HG03103 (cell line): Measurements from ENCODE around the gene ZNF33B.
"Not testable (repeated sequence)": the region's sequence is repeated elsewhere in the genome, so short reads cannot be mapped to it uniquely, and the experiment has no call there.

Source experiments
- ATAC-seq: cut with Tn5 transposase; IDR thresholded peaks from one replicate; pipeline ENCODE4 v1.9.1; 2021; ENCODE audit warnings: low read depth; ENCODE audit not compliant: unreplicated experiment

The ZNF33B gene

DNA sequence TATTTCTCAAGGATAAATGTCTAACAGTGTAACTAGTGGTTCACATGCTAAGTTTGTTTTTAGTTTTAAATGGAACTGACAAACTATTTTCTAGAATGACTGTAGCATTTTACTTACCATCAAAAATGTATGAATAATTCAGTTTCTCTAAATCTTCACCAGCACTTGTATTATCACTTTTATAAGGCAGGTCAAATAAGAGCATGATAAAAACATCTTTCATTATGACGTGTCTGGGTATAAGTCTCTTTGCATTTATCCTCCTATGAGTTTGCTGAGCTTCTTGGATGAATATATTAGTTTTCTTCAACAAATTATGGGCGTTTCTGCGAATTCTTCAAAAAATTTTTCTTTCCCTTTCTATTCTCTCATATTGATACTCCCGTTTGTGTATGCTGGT is 19.9 kb downstream of the ZNF33B start:
- ATAC-seq: no peak

DNA sequence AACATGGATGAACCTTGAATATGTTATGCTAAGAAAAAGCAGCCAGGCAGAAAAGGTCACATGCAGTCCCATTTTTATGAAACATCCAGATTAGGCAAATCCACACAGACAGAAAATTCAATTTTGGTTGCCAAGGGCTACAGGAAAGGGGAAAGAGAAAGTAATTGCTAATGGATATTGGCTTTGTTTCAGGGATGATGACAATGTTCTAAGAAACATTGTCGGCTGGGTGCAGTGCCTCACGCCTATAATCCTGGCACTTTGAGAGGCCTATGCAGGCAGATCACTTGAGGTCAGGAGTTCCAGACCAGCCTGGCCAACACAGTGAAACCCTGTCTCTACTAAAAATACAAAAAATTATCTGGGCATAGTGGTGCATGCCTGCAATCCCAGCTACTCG is 23.0 kb downstream of the ZNF33B start:
- ATAC-seq: no peak

DNA sequence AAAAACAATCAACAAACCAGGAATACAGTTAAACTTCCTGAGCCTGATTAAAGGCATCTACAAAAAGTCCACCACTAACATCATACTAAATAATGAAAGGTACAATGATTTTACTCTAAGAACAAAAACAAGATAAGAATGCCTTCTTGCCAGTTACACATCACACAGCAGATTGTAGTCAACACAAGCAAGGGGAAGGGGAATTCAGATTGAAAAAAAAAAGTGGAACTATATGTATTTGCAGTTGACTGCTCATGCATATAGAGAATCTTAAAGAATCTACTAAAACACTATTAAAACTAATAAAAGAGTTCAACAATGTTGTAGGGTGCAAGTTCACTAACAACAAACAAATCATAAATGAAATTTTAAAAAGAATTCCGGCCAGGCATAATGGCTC is 28.5 kb downstream of the ZNF33B start:
- ATAC-seq: no peak

DNA sequence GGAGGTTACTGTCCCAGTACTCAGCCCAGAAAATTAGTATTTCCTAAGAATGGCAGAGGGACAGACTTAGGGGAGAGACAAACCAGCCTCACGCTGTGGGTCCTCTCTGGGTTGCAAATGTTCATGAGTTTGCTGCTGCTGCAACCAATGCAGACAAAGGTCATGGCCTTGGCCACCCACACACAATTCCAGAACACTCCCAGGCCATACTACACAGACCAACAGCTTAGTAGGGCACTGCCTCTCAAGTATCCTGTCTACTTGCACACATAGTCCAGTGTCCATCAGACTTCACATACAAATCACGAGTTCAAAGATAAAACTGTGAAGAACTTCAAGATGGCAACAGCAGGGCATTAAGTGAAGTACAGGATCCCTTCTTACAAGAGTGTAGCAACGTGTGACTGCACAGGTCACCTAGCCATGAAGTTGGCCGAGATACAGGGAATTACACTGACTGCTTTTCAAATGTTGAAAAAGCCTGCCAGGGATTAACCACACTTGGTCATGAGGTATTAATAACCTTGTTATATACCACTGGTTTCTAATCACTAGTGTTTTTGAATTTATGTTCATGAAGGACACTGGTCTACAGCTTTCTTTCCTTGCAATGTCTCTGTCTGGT is 40.0 kb downstream of the ZNF33B start:
- ATAC-seq: no peak

DNA sequence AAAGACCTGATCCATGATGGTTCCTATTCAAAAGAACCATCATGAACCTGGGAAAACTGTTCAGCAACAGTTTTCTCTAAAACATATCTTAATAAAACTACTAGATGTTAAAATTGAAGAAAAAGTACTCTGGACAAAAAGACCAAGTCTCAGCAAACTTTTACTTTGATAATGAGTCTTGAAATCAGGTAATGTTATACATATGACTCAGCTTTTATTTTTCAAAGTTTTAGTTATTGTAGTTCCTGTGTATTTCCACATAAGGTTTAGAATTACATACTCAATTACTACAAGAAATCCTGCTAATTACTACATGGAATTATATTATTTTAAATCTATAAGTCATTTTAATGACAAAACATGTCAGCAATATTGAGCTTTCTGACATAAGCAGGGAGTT is 42.2 kb downstream of the ZNF33B start:
- ATAC-seq: no peak

DNA sequence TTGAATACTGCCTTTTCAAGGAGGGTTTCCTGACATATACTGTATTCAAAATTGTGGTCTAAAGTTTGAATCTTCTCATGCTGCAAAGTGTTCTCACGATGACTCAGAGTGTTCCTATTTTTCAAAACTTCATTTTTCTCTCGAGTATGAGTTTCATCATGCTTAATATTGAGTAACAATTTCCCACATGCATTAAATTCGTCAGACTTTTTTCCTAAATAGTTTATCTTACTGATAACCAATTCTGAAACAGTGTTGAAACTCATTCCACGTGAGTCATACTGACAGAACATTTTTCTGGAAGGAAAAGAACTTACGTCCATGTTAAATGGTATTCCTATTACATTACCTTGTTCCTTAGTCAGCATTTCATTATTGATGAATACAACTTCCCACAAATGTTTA is 44.1 kb downstream of the ZNF33B start:
- no peak for ATAC-seq

DNA sequence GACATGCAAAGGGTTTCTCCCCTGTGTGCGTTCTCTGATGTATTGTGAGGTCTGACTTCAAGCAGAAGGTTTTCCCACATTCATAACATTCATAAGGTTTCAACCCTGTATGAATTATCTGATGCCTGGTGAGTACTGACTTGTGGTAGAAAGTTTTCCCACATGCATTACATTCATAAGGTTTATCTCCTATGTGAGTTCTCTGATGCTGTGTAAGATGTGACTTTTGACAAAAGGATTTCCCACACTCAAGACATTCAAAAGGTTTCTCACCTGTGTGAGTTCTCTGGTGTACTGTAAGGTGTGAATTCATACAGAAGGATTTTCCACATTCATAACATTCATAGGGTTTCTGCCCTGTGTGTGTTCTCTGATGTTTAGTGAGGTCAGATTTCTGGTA is 45.1 kb downstream of the ZNF33B start:
- ATAC-seq: no peak

DNA sequence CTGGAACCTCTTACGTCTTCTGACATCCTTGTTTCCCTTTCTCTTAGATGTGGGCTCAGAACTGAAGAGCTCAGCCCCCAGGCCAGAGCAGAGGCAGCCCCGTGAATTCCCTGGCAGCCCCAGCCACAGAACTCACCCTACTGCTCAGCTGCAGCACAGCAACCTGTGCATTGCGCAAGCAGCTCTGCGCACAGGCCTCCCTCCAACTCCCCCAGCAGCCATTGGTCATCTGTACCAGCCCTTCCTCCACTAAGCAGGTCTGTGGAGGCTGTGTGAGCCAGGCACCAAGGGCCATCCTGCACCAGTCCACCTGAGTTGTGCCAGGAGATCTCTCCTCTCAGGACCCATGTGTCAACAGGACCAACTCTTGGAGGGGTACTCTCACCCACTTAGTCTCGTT is 54.5 kb downstream of the ZNF33B start:
- no peak for ATAC-seq

DNA sequence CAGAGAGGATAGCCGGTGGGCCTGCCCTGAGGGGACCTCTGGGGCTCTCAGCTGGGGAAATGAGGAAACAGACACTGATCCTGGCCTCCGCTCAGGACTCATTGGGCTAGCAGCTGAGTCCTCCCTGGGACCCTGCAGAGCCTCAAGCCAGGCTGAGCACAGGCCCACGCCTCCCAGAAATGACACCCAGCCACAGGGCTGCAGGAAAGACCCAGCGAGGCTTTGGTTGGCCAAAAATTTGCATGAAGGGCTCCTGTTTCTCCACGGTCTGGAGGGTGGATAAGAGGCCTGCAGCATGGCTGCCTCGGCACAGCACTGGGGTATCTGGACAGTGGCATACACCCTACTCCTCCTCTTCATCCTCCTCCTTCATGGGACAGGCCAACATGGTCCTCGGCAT is 60.4 kb downstream of the ZNF33B start:
- ATAC-seq: no peak

DNA sequence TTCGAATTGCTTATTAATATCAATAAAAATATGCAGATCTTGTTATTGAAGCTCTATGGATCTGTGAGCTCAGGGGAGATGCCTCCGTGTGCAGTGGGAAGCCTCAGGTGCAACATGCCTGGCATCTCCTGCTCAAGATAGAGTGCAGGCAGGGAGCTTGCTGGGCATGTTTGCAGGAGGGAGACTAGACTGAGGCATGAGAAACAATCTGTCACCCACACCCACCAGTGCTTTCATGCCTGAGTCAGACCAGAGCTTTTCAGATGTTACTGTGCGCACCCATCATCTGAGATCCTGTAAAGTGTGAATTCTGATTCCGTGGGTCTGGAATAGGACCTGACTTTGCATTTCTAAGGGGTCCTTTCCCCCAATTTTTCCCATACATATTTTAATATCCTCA is 62.0 kb downstream of the ZNF33B start:
- ATAC-seq: no peak

DNA sequence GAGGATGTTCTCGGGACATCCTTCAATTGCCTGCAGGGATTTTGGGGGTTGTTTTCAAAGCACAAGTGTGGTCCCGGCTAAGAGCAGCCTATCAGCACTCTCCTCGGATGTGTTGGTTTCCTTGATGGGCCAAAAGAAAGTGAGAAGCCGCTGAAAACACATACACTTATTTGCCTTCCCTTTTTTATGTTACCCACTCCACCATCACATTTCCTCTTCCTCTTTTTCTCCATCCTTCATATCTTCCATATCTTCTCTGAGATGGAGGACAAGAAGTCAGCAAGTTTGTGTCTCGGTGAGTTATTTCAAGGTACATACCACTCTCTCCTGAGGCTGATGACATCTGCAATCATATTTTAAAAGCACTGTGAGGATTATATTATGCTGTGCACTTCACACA is 64.0 kb downstream of the ZNF33B start:
- ATAC-seq: no peak

DNA sequence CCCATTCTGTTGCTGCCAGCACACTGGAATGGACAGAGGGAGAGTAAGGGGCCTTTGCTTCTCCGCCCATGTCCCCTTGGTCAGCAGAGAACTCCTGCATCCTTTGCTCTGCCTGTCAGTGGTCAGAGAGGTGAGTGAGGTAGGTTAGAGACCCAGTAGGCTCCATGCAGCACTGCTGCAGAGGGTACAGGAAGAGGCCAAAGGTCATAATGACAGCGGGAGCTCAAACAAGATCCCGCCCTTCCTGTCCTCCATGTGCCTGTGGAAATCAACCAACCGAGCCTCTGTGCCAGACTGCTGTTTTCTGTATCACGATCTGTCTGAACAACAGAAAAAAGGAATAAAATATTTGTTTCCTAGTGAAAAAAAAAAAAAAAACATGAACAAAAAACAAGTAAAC is 81.4 kb downstream of the ZNF33B start:
- no peak for ATAC-seq

DNA sequence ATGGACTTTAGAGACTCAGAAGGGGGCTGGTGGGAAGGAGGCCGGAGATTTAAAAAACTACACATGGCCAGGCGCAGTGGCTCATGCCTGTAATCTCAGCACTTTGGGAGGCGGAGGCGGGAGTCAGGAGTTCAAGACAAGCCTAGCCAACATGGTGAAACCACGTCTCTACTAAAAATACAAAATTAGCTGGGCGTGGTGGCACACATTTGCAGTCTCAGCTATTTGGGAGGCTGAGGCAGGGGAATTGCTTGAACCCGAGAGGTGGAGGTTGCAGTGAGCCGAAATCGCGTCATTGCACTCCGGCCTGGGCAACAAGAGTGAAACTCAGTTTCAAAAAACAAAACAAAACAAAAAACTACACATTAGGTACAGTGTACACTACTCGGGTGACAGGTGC is 84.8 kb downstream of the ZNF33B start:
- ATAC-seq: not testable (repeated sequence)

DNA sequence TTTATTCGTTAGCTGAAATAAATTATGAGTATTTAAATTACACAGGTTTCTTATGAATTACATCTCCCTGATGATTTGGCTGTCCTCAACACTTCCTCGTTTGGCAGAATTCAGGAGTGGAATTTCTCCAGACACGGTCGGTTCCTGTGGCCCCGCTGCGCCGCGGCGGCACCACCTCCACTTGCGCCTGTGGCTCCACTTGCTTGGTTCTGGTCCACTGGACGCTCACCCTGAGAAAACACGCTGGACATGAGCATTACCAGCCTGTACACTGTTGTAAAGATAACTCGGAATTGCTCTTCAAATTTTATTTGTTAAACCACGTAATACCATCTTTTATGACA is 85.3 kb downstream of the ZNF33B start:
- ATAC-seq: peak; percentile 23

DNA sequence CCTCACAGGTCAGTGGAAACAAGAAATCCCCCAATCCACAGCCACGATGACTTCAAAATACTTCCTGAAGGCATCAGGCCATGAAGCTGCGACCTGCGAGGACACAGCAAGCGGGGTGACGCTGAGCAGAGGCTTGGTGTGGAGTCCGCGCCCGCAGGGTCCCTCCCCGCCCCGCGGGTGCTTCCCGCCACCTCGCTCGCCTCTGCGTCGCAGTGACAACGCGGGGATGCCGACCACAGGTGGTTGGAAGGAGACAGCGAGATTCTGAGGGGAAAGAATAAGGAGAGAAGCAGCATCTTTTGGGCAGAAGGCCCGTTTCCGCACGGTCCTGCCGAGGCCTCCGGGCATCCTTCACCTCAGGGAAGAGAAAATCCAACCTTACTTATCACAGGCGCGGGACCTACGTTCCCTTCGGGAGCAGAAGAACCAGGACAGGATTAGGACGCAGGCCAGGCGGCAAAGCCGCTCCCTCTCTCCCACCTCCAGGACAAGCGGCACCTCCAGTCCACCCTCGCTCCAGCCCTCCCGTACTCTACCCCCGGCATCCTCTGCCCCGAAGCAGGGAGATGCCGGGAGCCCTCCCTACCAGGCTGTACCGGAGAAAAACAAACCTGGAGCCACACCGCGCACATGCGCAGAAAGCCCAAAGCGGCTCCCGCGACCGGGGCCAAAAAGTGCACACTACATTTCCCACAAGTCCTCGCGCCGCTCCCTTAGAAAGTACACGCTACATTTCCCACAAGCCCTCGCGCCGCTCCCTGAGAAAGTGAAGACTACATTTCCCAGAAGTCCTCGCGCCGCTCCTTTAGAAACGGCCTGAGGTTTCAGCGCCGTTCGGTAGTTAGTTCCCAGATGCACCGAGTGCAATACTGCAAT is 85.9 kb downstream of the ZNF33B start:
- ATAC-seq: peak; percentile 92

DNA sequence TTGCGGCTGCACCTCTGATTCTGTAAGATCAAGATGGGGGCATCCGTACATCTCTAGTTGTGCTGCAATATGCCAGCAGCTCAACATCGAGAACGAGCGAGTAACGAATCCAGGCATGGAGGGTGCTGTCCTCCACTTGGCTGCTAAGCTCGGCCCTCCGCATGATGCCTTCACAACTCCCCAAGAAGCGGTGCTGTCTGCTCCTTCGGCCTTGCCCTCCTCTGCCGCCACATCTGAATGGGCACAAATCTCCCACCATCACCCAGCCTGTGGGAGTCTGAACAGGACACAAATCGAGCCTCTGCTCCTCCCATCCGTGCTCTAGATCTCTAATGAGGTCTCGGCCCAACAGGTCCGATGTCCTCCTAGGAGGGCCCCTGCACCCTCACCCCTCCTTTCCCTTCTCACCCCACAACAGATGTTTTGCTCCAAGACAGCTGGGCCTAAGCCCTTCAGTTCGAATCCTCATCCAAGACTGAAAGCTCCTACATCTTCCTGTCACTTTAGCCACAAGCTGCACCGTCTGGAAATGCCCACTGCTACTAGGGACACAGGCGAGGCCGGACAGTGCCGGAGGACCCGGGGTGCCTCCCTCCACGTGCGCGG is 86.7 kb downstream of the ZNF33B start:
- ATAC-seq: no peak

DNA sequence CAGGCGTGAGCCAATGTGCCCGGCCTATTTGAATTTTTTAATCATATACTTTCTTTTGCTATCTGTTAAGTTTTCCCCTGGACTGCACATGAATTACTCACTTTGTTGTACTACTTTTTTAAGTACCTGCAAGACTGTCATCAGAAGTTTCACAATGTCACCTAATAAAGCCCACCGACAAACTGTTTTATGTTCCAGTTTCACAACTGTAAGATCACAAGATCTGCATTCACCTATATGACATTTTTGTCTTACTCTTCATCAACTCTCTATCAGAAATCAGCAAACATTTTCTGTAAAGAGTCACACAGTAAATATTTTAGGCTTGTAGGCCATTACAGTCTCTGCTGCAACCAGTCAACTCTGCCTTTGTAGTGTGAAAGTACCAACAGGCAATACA is 88.5 kb downstream of the ZNF33B start:
- ATAC-seq: no peak

DNA sequence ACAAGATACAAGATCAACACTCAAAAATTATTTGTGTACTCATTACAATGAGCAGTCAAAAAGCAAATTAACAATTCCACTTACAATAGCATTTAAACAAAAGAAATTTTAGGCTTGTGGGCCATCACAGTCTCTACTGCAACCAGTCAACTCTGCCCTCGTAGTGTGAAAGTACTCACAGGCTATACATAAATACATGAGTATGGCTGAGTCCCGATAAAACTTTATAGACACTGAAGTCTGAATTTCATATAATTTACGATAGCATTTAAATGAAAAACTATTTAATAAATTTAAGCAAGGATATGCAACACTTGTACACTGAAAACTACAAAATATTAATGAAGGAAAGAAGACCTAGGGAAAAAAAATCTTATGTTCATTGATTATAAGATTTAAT is 90.1 kb downstream of the ZNF33B start:
- no peak for ATAC-seq

DNA sequence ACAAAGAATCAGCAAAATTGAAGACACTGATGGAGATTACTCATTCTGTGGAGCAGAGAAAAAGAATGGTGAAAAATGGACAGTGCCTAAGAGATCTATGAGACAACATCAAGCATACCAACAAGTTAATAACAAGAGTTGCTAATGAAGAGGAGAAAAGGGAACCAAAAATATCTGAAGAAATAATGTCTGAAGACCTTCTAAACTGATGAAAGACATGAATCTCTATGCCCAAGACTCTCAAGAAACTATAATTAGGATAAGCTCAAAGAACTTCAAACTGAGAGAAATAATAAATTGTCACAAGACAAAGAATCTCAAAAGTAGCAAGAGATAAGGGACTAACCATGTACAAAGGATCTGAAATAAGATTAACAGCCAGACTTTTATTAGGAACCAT is 93.4 kb downstream of the ZNF33B start:
- ATAC-seq: no peak

DNA sequence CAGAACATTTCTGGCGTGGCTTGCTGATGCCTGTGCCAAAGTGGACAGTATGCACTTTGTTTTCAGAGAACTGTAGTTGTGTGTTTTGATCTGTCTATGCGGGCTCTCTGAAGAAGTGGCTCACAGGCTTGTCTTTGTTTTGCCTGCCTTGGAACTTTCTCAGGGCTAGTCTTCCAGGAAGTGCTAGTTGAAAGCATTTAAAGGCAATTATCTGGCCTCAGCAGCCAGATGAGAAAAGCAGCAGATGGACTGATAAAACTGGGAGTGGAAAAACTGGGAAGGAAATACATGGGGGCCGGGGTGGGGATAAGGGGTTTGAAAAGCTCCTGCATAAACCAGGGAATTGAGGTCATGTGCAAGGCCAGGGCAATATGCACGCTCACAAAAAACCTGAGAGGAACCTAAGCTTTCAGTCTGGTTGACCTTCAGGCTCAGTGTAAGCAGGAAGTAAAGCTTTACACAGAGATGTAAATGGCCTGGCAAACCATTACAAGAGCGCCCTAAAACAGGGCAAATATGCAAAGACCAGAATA is 94.5 kb downstream of the ZNF33B start:
- no peak for ATAC-seq
